PC-9 (cell line): Measurements from ENCODE around the gene SMARCA4. TPM values are rescaled to one million over a fixed set of nuclear protein-coding genes. Genes with fewer than 3 reads are reported as not detected.

Experiments
- BruUV-seq: library from RNA; stranded (reverse); fragments of 400-500 nt; replicated peaks from 2 replicates; lab custom pipeline; 2021; lab: Mats Ljungman, UMichigan
- CTCF ChIA-PET: fragments of 300-600 bp; sonication (Branson Sonifier 250); formaldehyde crosslinking; loops from one replicate; lab custom pipeline; 2022; ENCODE audit warnings: antibody characterized with exemption; lab: Charles Lee
- POLR2A ChIA-PET: fragments of 300-600 bp; sonication (Branson Sonifier 250); formaldehyde crosslinking; loops from one replicate; lab custom pipeline; 2022; ENCODE audit warnings: antibody characterized with exemption; ENCODE audit not compliant: unreplicated experiment; lab: Charles Lee
- DNase-seq, 2 experiments: peaks; one replicate each; pipeline versions ENCODE4 v3.0.0 to v3.0.0-alpha.2; 2015 to 2022; ENCODE audit warnings: mixed read lengths in 1 of 2
- H2AFZ ChIP-seq: fragments of 200-600 bp; sonication (generic); 2 replicates; pipeline ENCODE4 v1.8.1; 2017; ENCODE audit warnings: antibody characterized with exemption
- H3F3A ChIP-seq: fragments of 200-600 bp; sonication (generic); 2 replicates; pipeline ENCODE4 v1.8.1; 2017; ENCODE audit warnings: antibody characterized with exemption, mild to moderate bottlenecking, low read depth; ENCODE audit not compliant: insufficient read depth
- H3K27ac ChIP-seq: fragments of 200-600 bp; sonication (generic); 2 replicates; pipeline ENCODE4 v1.6.1; 2016; ENCODE audit warnings: mixed run types
- H3K27me3 ChIP-seq: fragments of 200-600 bp; sonication (generic); 2 replicates; pipeline ENCODE4 v1.6.1; 2016; ENCODE audit warnings: low read depth, mixed run types; ENCODE audit not compliant: insufficient read depth
- H3K36me3 ChIP-seq: fragments of 200-600 bp; sonication (generic); 2 replicates; pipeline ENCODE4 v1.6.1; 2016; ENCODE audit warnings: low read depth, mixed run types
- H3K4me1 ChIP-seq: fragments of 200-600 bp; sonication (generic); replicated peaks from 2 replicates; pipeline ENCODE4 v1.6.1; 2016; ENCODE audit warnings: mixed run types; ENCODE audit not compliant: insufficient read depth
- H3K4me2 ChIP-seq: fragments of 200-600 bp; sonication (generic); 2 replicates; pipeline ENCODE4 v1.6.1; 2017; ENCODE audit warnings: mixed run types
- H3K4me3 ChIP-seq: fragments of 200-600 bp; sonication (generic); 2 replicates; pipeline ENCODE4 v1.6.1; 2016; ENCODE audit warnings: mixed run types
- H3K79me2 ChIP-seq: fragments of 200-600 bp; sonication (generic); 2 replicates; pipeline ENCODE4 v1.6.1; 2017; ENCODE audit warnings: low read depth, mixed run types
- H3K9me2 ChIP-seq: fragments of 200-600 bp; sonication (generic); 2 replicates; pipeline ENCODE4 v1.8.1; 2017; ENCODE audit warnings: mild to moderate bottlenecking; ENCODE audit not compliant: insufficient read depth
- H3K9me3 ChIP-seq: fragments of 200-600 bp; sonication (generic); 2 replicates; pipeline ENCODE4 v1.8.1; 2016; ENCODE audit warnings: low read depth; ENCODE audit not compliant: insufficient read depth
- H4K20me1 ChIP-seq: fragments of 200-600 bp; sonication (generic); 2 replicates; pipeline ENCODE4 v1.8.1; 2017; ENCODE audit not compliant: insufficient read depth
- EZH2 ChIP-seq: fragments of 200-600 bp; sonication (generic); IDR thresholded peaks from 2 replicates; pipeline ENCODE4 v1.8.0; 2017; ENCODE audit warnings: antibody characterized with exemption, low read depth
- intact Hi-C: fragments of 100-400 bp; cut with micrococcal nuclease; formaldehyde crosslinking; loops from one replicate; pipeline ENCODE4 v1.10.0; 2022; ENCODE audit not compliant: unreplicated experiment
- total RNA-seq: library from RNA; stranded (reverse); gene quantifications from 2 replicates; pipeline ENCODE4 v1.2.3, GENCODE V29; 2021
- TF ChIP-seq, protein P1 (sequence below): fragments of 200-600 bp; sonication (generic); conservative IDR thresholded peaks from 2 replicates; pipeline ENCODE4 v1.6.1; 2017; ENCODE audit warnings: mixed run types, antibody characterized with exemption, mild to moderate bottlenecking, moderate library complexity

The SMARCA4 gene
- total RNA-seq, 1 experiment from 2014 or later = 136 TPM

DNA sequence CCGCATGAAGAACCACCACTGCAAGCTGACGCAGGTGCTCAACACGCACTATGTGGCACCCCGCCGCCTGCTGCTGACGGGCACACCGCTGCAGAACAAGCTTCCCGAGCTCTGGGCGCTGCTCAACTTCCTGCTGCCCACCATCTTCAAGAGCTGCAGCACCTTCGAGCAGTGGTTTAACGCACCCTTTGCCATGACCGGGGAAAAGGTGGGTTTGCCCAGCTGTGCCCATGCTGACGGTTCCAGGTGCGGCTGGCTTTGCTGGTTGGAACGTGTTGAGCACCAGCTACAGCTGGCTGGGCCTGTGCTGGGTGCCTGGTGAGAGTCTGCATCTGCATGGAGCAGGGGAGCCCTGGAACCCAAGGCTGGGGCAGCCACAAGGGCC is 60.9 kb downstream of the SMARCA4 start:
- Histone ChIP-seq H3K27me3 (no peaks in the 10 kb centered on the region), H3K4me2 (no peak overlapping the region), H3K4me1 (no peaks in the 10 kb centered on the region), H3K9me2 (no peaks in the 10 kb centered on the region), H3K27ac (no peak overlapping the region), H3K36me3 (peaks cover 28% of the 10 kb centered on the region), H3K9me3 (no peaks in the 10 kb centered on the region), H3K4me3 (no peak overlapping the region), H2AFZ (no peak overlapping the region), H3F3A (0 out of 2 replicates have a peak, but pooled peaks cover 3% of the 10 kb centered on the region), H4K20me1 (no peaks in the 10 kb centered on the region), H3K79me2 (no peaks in the 10 kb centered on the region)
- intact Hi-C loops = no loop called here
- ChIA-PET POLR2A (no interaction called here), CTCF (interaction anchor here (0.6 kb wide), 1 partner anchor 34 kb away, joined by 8 read pairs; no protein-coding TSS in a partner anchor)
- no TSS peak for BruUV-seq
- no peak for DNase-seq
- no peak for TF ChIP-seq EZH2
- TF ChIP-seq, protein P1, sequence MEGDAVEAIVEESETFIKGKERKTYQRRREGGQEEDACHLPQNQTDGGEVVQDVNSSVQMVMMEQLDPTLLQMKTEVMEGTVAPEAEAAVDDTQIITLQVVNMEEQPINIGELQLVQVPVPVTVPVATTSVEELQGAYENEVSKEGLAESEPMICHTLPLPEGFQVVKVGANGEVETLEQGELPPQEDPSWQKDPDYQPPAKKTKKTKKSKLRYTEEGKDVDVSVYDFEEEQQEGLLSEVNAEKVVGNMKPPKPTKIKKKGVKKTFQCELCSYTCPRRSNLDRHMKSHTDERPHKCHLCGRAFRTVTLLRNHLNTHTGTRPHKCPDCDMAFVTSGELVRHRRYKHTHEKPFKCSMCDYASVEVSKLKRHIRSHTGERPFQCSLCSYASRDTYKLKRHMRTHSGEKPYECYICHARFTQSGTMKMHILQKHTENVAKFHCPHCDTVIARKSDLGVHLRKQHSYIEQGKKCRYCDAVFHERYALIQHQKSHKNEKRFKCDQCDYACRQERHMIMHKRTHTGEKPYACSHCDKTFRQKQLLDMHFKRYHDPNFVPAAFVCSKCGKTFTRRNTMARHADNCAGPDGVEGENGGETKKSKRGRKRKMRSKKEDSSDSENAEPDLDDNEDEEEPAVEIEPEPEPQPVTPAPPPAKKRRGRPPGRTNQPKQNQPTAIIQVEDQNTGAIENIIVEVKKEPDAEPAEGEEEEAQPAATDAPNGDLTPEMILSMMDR = no peak

- no peak for TF ChIP-seq EZH2
- TF ChIP-seq, protein P1 = no peak
- H3F3A ChIP-seq = 0 out of 2 replicates have a peak, but pooled peaks cover 3% of the 10 kb centered on the region
- POLR2A ChIA-PET = no interaction called here
- BruUV-seq = no TSS peak
- H3K4me2 ChIP-seq = no peak overlapping the region
- no peak overlapping the region for H3K4me3 ChIP-seq
- CTCF ChIA-PET = no interaction called here
- no peaks in the 10 kb centered on the region for H3K9me3 ChIP-seq
- H3K79me2 ChIP-seq = no peaks in the 10 kb centered on the region
- H3K9me2 ChIP-seq = no peaks in the 10 kb centered on the region
- 0 out of 2 replicates have a peak, but pooled peaks cover 6% of the 10 kb centered on the region for H4K20me1 ChIP-seq
- DNase-seq = no peak
- no peak overlapping the region for H3K27ac ChIP-seq
- no peak overlapping the region for H2AFZ ChIP-seq
- H3K36me3 ChIP-seq = peaks cover 36% of the 10 kb centered on the region
- H3K27me3 ChIP-seq = no peaks in the 10 kb centered on the region
- no peaks in the 10 kb centered on the region for H3K4me1 ChIP-seq
- intact Hi-C loops = no loop called here
Observed at GRCh38 chr19:11023016-11023415, 62.2 kb downstream of the SMARCA4 start.

- intact Hi-C loops = no loop called here
- no peak for TF ChIP-seq EZH2
- TF ChIP-seq, protein P1 = no peak
Observed at GRCh38 chr19:11023710-11024109, 62.9 kb downstream of the SMARCA4 start.

More at GRCh38 chr19:11023710-11024109, 62.9 kb downstream of the SMARCA4 start:
- Histone ChIP-seq H3K79me2 (no peaks in the 10 kb centered on the region), H3K27me3 (no peaks in the 10 kb centered on the region), H3F3A (0 out of 2 replicates have a peak, but pooled peaks cover 3% of the 10 kb centered on the region), H3K36me3 (peaks cover 37% of the 10 kb centered on the region), H4K20me1 (0 out of 2 replicates have a peak, but pooled peaks cover 6% of the 10 kb centered on the region), H3K9me3 (no peaks in the 10 kb centered on the region), H3K4me1 (no peaks in the 10 kb centered on the region), H3K27ac (no peak overlapping the region), H3K9me2 (no peaks in the 10 kb centered on the region), H3K4me3 (no peak overlapping the region), H3K4me2 (no peak overlapping the region), H2AFZ (no peak overlapping the region)
- DNase-seq = no peak
- no TSS peak for BruUV-seq
- ChIA-PET POLR2A (no interaction called here), CTCF (interaction anchor here (0.5 kb wide), 1 partner anchor 289 kb away, joined by 5 read pairs; no protein-coding TSS in a partner anchor)
